ENCODE data around the gene FRMPD2.

DNA sequence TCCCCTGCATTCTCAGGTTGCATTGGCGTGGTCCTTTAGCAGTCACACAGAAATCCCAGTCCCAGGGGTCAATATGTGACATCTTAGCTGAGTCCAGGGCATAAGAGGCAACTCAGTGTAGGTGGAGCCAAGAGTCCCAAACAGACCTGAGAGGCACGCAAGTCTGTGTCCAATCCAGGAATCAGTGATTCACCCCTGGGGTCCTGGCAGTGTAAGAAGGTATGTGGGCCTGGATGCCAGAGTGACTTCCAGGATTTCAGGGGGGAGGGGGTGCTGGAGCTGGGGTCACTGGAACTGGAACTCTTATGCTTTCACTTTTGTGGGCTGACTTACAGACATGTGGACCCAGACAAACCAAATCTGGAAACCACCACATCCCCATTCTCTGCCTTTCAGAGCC lies 26.8 kb downstream of the FRMPD2 start:
- TF ChIP-seq POLR2A (IDR thresholded peaks at IDR 0.05; ENCODE audit: low read depth, low read length) (no peak), TAF1 (IDR thresholded peaks at IDR 0.05; ENCODE audit: low read depth, low read length) (no peak), POLR2AphosphoS5 (IDR thresholded peaks at IDR 0.05; ENCODE audit: low read depth, low read length) (no peak), PAX5 (IDR thresholded peaks at IDR 0.05; ENCODE audit: insufficient read depth, low read length, severe bottlenecking) (no peak), POU2F2 (IDR thresholded peaks at IDR 0.05; ENCODE audit: low read depth, low read length) (no peak)

Measured in GM12891 (cell line).